GM21717 (cell line): Measurements from ENCODE around the gene SPAG17.

ENCODE experiments used
- ATAC-seq: cut with Tn5 transposase; IDR thresholded peaks from one replicate; pipeline ENCODE4 v1.9.1; 2021; ENCODE audit warnings: mild to moderate bottlenecking, moderate library complexity; ENCODE audit not compliant: unreplicated experiment

SPAG17 gene

GRCh38 chr1:118122234-118123004 is 62.6 kb downstream of the SPAG17 start:
- ATAC-seq = no peak

DNA sequence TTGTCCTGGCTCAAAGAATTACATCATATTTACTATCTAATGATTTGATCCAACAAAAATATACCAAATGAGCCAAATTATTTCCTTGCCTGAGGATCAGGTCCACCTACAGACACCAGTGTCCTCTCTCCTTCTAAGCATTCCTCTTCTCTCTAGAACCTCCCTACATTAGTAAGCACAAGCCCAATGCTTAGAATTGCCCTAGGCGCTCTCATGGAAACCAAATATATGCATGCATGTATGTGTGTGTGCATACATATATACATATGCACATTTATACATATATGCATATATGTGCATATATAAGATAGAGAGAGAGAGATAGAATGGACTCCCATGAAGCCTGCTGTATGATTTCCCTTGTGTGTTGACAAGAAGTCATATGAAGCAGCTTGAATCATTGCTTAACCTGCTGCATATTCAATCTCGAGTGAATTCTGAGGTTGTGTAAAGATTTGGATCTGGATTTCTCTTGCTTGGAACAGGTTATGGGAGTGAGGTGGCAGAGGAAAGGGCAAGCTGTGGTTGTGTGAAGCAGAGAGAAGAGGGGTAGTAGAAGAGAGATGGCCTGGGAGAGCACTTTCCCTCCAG is 66.1 kb downstream of the SPAG17 start:
- ATAC-seq = no peak

DNA sequence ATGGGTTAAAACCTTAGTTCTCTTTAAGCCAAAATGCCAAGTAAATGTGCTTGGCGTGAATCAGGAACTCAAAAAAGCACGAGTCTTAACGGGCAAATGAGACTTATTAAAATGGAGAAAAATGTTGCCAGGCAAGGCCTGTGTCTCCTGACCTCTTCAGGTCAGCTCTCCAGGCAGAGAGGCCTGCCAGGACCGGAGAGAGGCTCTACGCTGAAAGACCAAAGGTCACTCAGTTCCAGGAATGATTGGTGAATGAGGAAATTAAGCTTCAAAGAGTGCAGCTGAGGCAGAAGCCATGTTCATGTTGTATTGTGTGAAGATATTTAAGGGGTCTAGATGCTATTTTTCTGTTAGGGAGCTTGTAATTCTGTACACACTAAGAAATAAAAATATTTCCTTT is 66.6 kb downstream of the SPAG17 start:
- no peak for ATAC-seq

DNA sequence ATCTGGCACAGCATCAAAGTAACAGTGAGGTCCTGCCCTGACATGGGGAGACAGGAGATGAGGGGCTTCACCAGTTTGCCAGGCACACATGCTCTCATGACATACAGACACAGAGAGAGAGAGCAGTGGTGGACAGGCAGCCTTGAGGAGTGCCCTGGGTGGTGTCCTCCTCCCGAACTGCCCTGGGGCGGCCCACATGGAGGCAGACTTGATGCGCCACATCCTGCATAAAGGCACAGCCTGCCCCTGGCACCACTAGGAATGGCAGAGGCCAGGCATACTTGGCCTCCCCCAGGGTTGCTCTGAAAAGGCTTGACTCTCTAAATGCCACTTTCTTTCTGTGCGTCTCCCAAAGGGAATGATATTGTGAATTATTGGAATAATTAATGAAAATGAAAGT is 67.5 kb downstream of the SPAG17 start:
- ATAC-seq = no peak

DNA sequence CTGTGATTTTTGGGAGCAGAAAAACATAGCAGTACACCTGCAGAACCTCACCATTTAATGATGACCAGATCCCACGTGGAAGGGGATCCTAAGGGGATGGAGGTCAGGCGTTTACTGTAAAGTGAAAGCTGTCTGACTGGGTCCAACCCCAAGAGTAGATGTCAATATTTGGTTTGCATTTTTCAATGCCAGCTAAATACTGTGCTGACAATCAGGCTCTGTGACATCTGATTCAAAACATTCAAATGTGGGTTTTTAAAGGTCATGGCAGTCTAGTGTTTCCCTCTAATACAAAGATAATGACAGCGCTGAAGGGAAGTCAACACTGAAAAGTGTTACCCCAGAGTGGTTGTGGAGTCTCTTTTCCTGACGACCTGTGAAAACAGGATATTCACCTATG is 68.1 kb downstream of the SPAG17 start:
- no peak for ATAC-seq

- ATAC-seq = no peak
These were observed 68.6 kb downstream of the SPAG17 start for GRCh38 chr1:118116401-118116800.

GRCh38 chr1:118115567-118116295 is 69.3 kb downstream of the SPAG17 start:
- no peak for ATAC-seq

DNA sequence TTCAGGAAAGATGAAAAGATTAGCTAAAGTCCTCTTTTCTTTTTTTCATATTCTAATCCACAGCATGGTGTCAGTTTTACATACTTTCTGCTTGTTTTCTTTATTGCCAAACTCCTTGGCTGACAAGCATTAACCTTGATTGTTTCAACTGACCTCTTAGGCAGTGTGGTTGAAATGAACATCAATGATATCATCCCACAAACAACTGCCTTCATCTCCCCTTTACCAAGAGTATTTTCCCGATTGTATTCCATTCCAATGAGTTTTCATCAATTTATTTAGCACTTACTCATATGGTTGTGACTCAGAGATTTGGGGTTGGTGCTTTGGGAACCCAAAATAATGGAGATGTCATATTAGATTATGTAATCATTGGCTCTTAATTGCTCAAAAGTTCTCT is 71.8 kb downstream of the SPAG17 start:
- ATAC-seq = no peak

DNA sequence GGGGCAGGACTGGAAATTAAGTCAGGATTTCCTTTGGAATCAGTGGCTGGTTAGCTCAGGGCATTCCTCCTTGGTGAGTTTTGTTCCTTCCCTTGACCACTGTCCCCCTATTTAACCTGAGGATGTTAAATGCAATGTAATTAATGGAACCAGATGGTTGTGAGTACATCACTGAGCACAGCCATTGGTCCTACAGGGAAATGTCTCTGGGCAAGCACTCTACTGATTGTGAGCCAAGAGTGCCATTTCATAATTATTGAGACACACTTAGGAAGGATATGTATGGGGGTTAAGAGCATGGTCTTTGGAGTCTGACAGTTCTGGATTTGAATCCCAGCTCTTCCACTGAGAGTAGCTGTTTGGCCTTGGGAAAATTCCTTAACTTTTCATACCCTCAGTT is 74.4 kb downstream of the SPAG17 start:
- no peak for ATAC-seq

- no peak for ATAC-seq
These were observed 80.1 kb downstream of the SPAG17 start for GRCh38 chr1:118104951-118105350.

GRCh38 chr1:118102445-118102844 is 82.6 kb downstream of the SPAG17 start:
- no peak for ATAC-seq

DNA sequence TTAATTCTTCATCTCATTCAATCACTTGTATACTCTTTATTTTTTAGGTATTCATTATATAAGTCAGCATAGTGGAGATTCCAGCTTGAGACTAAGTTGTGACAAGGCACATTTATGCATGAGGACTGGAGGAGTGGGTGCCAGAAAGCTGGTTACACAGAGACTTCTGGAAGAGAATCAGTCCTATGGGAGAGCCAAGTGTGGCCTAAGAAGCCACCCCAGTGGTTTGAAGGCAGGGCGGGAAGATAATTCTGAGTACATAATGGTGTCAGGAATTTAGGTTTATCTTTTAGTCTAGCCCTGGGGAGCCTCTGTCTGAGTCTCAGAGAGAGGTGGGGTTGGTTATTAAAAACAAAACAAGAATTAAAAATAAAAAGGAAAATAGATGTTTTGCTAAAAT is 83.0 kb downstream of the SPAG17 start:
- no peak for ATAC-seq

DNA sequence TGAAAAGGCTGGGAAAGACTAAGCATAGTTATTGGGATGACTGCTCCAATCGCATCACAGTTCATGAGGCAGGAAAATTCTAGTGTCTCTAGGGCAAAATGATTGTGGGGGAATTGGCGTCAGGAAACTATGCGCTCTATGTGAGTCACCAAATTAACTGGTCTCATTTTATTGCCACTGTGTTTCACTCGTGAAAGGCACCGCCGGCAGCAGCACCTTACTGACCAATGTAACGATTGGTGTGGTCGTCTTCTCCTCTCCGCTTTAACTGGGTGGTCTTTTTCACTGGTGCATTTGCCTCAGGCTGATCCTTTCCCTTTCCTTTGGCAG is 83.5 kb downstream of the SPAG17 start:
- ATAC-seq = no peak

GRCh38 chr1:118100686-118101514 is 84.1 kb downstream of the SPAG17 start:
- ATAC-seq = no peak

DNA sequence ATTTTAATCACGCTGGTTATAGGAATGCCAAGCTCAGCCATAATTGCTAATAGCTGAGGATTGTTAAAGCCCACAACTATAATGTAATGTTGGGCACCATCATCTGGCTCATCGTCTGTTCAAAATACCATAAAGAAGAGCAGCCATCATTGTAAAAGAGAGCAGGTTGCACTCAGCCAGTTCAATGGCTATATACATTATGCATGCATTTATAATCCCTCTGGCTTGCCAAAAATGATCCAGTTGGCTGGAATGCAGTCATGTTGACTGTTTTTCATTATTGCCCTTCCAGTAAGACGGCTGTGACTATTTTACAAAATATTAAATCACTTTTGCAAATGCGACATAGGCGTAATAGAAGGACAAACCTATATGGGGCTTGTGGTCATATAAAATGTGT is 85.3 kb downstream of the SPAG17 start:
- no peak for ATAC-seq

- no peak for ATAC-seq
These were observed 87.2 kb downstream of the SPAG17 start for GRCh38 chr1:118097622-118098348.

DNA sequence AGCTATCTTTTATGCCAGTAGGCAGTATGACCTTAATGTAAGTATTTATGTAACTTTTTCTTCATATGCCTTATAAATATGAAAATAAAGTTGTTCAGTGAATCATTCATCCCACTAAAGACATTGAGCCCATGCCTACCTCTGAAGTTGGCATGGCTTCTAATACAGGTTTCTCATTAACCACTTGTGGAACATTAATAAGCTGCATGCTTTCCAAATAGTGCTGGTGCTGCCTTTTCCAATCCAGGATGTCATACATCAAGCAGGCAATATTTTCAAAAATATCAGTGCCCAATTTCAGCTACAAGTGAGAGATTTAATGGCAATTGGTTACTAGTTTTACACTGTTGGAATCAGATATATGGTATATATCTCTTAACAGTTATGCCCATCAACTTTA is 92.0 kb downstream of the SPAG17 start:
- ATAC-seq = no peak

GRCh38 chr1:118090130-118090529 is 94.9 kb downstream of the SPAG17 start:
- no peak for ATAC-seq

DNA sequence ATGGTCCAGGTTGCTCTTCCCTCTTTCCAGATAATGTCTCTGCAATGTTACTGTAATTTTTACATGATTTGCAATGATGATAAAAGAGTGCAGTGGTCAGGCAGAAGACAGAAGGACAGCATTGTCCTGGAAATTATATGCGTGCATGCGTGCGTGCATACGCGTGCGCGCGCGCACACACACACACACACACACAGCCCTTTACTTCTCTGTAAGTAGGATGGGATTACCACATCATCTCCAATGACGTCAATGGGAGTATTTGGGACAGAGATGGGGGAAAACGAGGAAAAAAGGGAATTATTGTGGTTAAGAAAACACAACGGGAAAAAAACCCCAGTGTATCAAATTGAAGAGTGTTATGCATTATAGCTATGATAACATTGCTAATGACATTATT is 99.7 kb downstream of the SPAG17 start:
- no peak for ATAC-seq

DNA sequence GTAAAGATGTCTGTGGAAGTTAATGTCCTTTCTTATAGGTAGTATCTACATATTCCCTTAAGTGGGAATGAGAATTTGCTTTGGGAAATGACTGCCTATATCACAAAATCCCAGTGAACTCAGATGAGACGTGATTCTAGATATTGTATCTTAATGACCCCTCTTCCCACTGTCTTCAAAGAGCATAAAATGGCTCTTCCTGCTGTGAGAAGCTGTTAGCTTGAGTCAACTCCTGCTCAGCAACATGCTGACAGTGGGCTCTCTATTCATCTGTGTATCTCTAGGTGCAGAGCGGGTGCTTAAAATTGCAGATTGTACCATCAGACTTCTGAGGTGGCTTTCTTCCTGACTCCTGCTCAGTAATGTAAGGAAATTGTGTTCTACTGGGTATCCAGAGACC is 100.6 kb downstream of the SPAG17 start:
- ATAC-seq = no peak

GRCh38 chr1:118082984-118083383 is 102.0 kb downstream of the SPAG17 start:
- ATAC-seq = no peak
